Astrocyte of the cerebellum (primary cell): ENCODE data around the gene ENTPD1.
"Not testable (repeated sequence)": the region's sequence is repeated elsewhere in the genome, so short reads cannot be mapped to it uniquely, and the experiment has no call there.

ENCODE experiments used
- DNase-seq: peaks from one replicate; pipeline ENCODE4 v3.0.0-alpha.2; 2011; ENCODE audit warnings: low read depth
- H3K4me3 ChIP-seq: 2 replicates; pipeline ENCODE4 v1.5.1; 2011; ENCODE audit warnings: mild to moderate bottlenecking, low read depth, low read length, moderate library complexity
- CTCF ChIP-seq: IDR thresholded peaks from 2 replicates; pipeline ENCODE4 v1.5.1; 2012; ENCODE audit warnings: low read length, low read depth, moderate library complexity, mild to moderate bottlenecking; ENCODE audit errors: missing control alignments
- in situ Hi-C: cut with HindIII; loops from 2 replicates; pipeline ENCODE4 v1.10.0; 2017; ENCODE audit warnings: low sequenced_read_pairs

ENTPD1 gene

GRCh38 chr10:95794195-95794594 lies 38.2 kb downstream of the ENTPD1 start:
- in situ Hi-C loops = no loop called here
- no peak overlapping the region for H3K4me3 ChIP-seq
- no peak for TF ChIP-seq CTCF
- DNase-seq = no peak

GRCh38 chr10:95795602-95796001 lies 39.6 kb downstream of the ENTPD1 start:
- in situ Hi-C loops = no loop called here
- no peak overlapping the region for H3K4me3 ChIP-seq
- DNase-seq = no peak
- TF ChIP-seq CTCF = no peak

- no peak overlapping the region for H3K4me3 ChIP-seq
- in situ Hi-C loops = no loop called here
- no peak for TF ChIP-seq CTCF
- no peak for DNase-seq
Measured at GRCh38 chr10:95796504-95796903, 40.5 kb downstream of the ENTPD1 start.

- no peak for TF ChIP-seq CTCF
- in situ Hi-C loops = no loop called here
- H3K4me3 ChIP-seq = no peak overlapping the region
- no peak for DNase-seq
Measured at GRCh38 chr10:95798096-95798855, 42.3 kb downstream of the ENTPD1 start.

- DNase-seq, in situ Hi-C loops, H3K4me3 ChIP-seq: not testable (repeated sequence)
Measured at GRCh38 chr10:95800286-95800685, 44.3 kb downstream of the ENTPD1 start.

- DNase-seq, H3K4me3 ChIP-seq, in situ Hi-C loops: not testable (repeated sequence)
Measured at GRCh38 chr10:95806687-95807380, 50.9 kb downstream of the ENTPD1 start.

GRCh38 chr10:95808705-95809308 lies 52.8 kb downstream of the ENTPD1 start:
- DNase-seq, in situ Hi-C loops, H3K4me3 ChIP-seq: not testable (repeated sequence)

GRCh38 chr10:95809370-95810197 lies 53.6 kb downstream of the ENTPD1 start:
- H3K4me3 ChIP-seq = no peak overlapping the region
- in situ Hi-C loops = no loop called here
- no peak for TF ChIP-seq CTCF
- DNase-seq = no peak
